HG03060 (cell line): ENCODE data around the gene ARSG.

Experiments used
- ATAC-seq: cut with Tn5 transposase; IDR thresholded peaks from one replicate; pipeline ENCODE4 v1.9.1; 2021; ENCODE audit warnings: low read depth, moderate number of reproducible peaks; ENCODE audit not compliant: unreplicated experiment

The ARSG gene

GRCh38 chr17:68441070-68441770 is 149.9 kb downstream of the ARSG start:
- ATAC-seq, result no peak

- no peak for ATAC-seq
These were observed 152.7 kb downstream of the ARSG start for GRCh38 chr17:68443972-68444464.

- no peak for ATAC-seq
These were observed 154.4 kb downstream of the ARSG start for GRCh38 chr17:68445671-68446070.

- ATAC-seq, result no peak
These were observed 155.3 kb downstream of the ARSG start for GRCh38 chr17:68446626-68447041.

- ATAC-seq, result no peak
These were observed 157.9 kb downstream of the ARSG start for GRCh38 chr17:68449021-68449739.

- ATAC-seq, result no peak
These were observed 159.1 kb downstream of the ARSG start for GRCh38 chr17:68450391-68450790.

- ATAC-seq, result no peak
These were observed 159.5 kb downstream of the ARSG start for GRCh38 chr17:68450801-68451200.

- no peak for ATAC-seq
These were observed 160.5 kb downstream of the ARSG start for GRCh38 chr17:68451670-68452354.

- ATAC-seq, result no peak
These were observed 161.5 kb downstream of the ARSG start for GRCh38 chr17:68452724-68453290.

- ATAC-seq, result no peak
These were observed 162.8 kb downstream of the ARSG start for GRCh38 chr17:68453991-68454665.

GRCh38 chr17:68455901-68456338 is 164.6 kb downstream of the ARSG start:
- ATAC-seq, result no peak

- no peak for ATAC-seq
These were observed 165.3 kb downstream of the ARSG start for GRCh38 chr17:68456339-68457167.

- ATAC-seq, result peak; percentile 1
These were observed 165.9 kb downstream of the ARSG start, which contains the start of gene WIPI1 for GRCh38 chr17:68457168-68457538. Gene WIPI1, minus strand, starts transcription at chr17:68457496. Its CDS starts 75 bp downstream, at chr17:68457421.

- peak; percentile 64 for ATAC-seq
These were observed 166.4 kb downstream of the ARSG start for GRCh38 chr17:68457539-68458259.

GRCh38 chr17:68458260-68459036 is 167.2 kb downstream of the ARSG start:
- no peak for ATAC-seq

GRCh38 chr17:68459037-68459639 is 167.8 kb downstream of the ARSG start:
- ATAC-seq, result peak; percentile 24

GRCh38 chr17:68460146-68460545 is 168.9 kb downstream of the ARSG start:
- no peak for ATAC-seq

GRCh38 chr17:68460715-68461114 is 169.4 kb downstream of the ARSG start:
- no peak for ATAC-seq
